GM23338 (cell line): ENCODE results near the gene SRGAP3. TPM values are rescaled to one million over a fixed set of nuclear protein-coding genes. Genes with fewer than 3 reads are reported as not detected.

Source experiments
- ATAC-seq: fragments of 200-7000 bp; cut with Tn5 transposase; 3 replicates; pipeline ENCODE4 v1.9.1; 2020
- DNase-seq: peaks from one replicate; pipeline ENCODE4 v3.0.0-alpha.2; 2015; ENCODE audit warnings: low spot score
- H2AFZ ChIP-seq: fragments of 200-600 bp; sonication (generic); 2 replicates; pipeline ENCODE4 v1.8.0; 2016; ENCODE audit warnings: antibody characterized with exemption, mild to moderate bottlenecking, moderate library complexity
- H3F3A ChIP-seq: fragments of 200-600 bp; sonication (generic); replicated peaks from 2 replicates; pipeline ENCODE4 v1.8.0; 2017; ENCODE audit warnings: antibody characterized with exemption, mixed run types, low read depth
- H3K27ac ChIP-seq: fragments of 200-600 bp; sonication (generic); 2 replicates; pipeline ENCODE4 v1.6.1; 2016; ENCODE audit warnings: low read depth
- H3K27me3 ChIP-seq: fragments of 200-600 bp; sonication (generic); 2 replicates; pipeline ENCODE4 v1.8.0; 2016; ENCODE audit warnings: mild to moderate bottlenecking, mixed run types, moderate library complexity; ENCODE audit not compliant: insufficient read depth
- H3K36me3 ChIP-seq: fragments of 200-600 bp; sonication (generic); 2 replicates; pipeline ENCODE4 v1.8.0; 2016; ENCODE audit warnings: mild to moderate bottlenecking; ENCODE audit not compliant: insufficient read depth
- H3K4me1 ChIP-seq: fragments of 200-600 bp; sonication (generic); 2 replicates; pipeline ENCODE4 v1.8.0; 2016; ENCODE audit warnings: mild to moderate bottlenecking, moderate library complexity; ENCODE audit not compliant: insufficient read depth
- H3K4me2 ChIP-seq: fragments of 200-600 bp; sonication (generic); 2 replicates; pipeline ENCODE4 v1.7.1; 2017; ENCODE audit warnings: mixed run types
- H3K4me3 ChIP-seq: fragments of 200-600 bp; sonication (generic); 2 replicates; pipeline ENCODE4 v1.6.1; 2016; ENCODE audit warnings: mixed run types
- H3K79me2 ChIP-seq: fragments of 200-600 bp; sonication (generic); replicated peaks from 2 replicates; pipeline ENCODE4 v1.8.0; 2017; ENCODE audit warnings: mild to moderate bottlenecking; ENCODE audit not compliant: insufficient read depth
- H3K9me2 ChIP-seq: fragments of 200-600 bp; sonication (generic); 2 replicates; pipeline ENCODE4 v1.8.0; 2017; ENCODE audit not compliant: insufficient read depth
- H4K20me1 ChIP-seq: fragments of 200-600 bp; sonication (generic); replicated peaks from 2 replicates; pipeline ENCODE4 v1.8.0; 2017; ENCODE audit warnings: mild to moderate bottlenecking; ENCODE audit not compliant: insufficient read depth
- H3K27ac Mint-ChIP-seq: 2 replicates; pipeline ENCODE4 v1.8.0; 2020; ENCODE audit warnings: inconsistent platforms, mild to moderate bottlenecking, moderate library complexity, mixed read lengths
- H3K27me3 Mint-ChIP-seq: 3 replicates; pipeline ENCODE4 v1.8.0; 2022; ENCODE audit warnings: low read depth, mild to moderate bottlenecking, moderate library complexity, mixed read lengths, inconsistent platforms; ENCODE audit not compliant: insufficient read depth, poor library complexity
- H3K36me3 Mint-ChIP-seq: 3 replicates; pipeline ENCODE4 v1.8.0; 2021; ENCODE audit warnings: low read depth, mild to moderate bottlenecking, inconsistent platforms, moderate library complexity, mixed read lengths
- H3K4me1 Mint-ChIP-seq: 3 replicates; pipeline ENCODE4 v1.8.0; 2020; ENCODE audit warnings: mild to moderate bottlenecking, inconsistent platforms, mixed read lengths
- H3K4me3 Mint-ChIP-seq: 3 replicates; pipeline ENCODE4 v1.8.0; 2021; ENCODE audit warnings: moderate library complexity, mild to moderate bottlenecking, inconsistent platforms, mixed read lengths
- H3K9me3 Mint-ChIP-seq: 3 replicates; pipeline ENCODE4 v1.8.0; 2020; ENCODE audit warnings: moderate library complexity, mild to moderate bottlenecking, inconsistent platforms, mixed read lengths
- CREB1 ChIP-seq: fragments of 250-450 bp; sonication (Bioruptor Pico); IDR thresholded peaks from 2 replicates; pipeline ENCODE4 v1.5.0; 2020; ENCODE audit warnings: low read depth, mild to moderate bottlenecking, moderate library complexity
- EZH2 ChIP-seq: fragments of 200-600 bp; sonication (generic); IDR thresholded peaks from one replicate; pipeline ENCODE4 v1.8.0; 2017; ENCODE audit warnings: antibody characterized with exemption, mild to moderate bottlenecking, low read depth; ENCODE audit not compliant: unreplicated experiment
- JUNB ChIP-seq: IDR thresholded peaks from one replicate; pipeline ENCODE4 v1.6.1; 2016; ENCODE audit warnings: antibody characterized with exemption; ENCODE audit not compliant: unreplicated experiment
- NANOG ChIP-seq: IDR thresholded peaks from 2 replicates; pipeline ENCODE4 v1.6.1; 2016; ENCODE audit warnings: antibody characterized with exemption, borderline replicate concordance
- ZNF114 ChIP-seq: fragments of 250-450 bp; sonication (Bioruptor Pico); IDR thresholded peaks from 2 replicates; pipeline ENCODE4 v1.5.0; 2020; ENCODE audit warnings: mild to moderate bottlenecking, moderate library complexity
- polyA plus RNA-seq: library from polyadenylated mRNA; unstranded; fragments of >200 nt; fragmentation: Nextera tagmentation; extraction: Ambion mirVana; gene quantifications from 2 replicates; pipeline ENCODE4 v1.2.1, GENCODE V29; 2016
- total RNA-seq: library from RNA; depleted of rRNA; stranded (reverse); fragments of >200 nt; shearing (Covaris generic); gene quantifications from 2 replicates; pipeline ENCODE4 v1.2.3, GENCODE V29; 2014
- TF ChIP-seq, protein P1 (sequence below): fragments of 250-450 bp; sonication (Bioruptor Pico); IDR thresholded peaks from 2 replicates; pipeline ENCODE4 v1.5.0; 2020; ENCODE audit warnings: mild to moderate bottlenecking, moderate library complexity
- TF ChIP-seq, protein P2 (sequence below): IDR thresholded peaks from 2 replicates; pipeline ENCODE4 v1.6.1; 2016; ENCODE audit warnings: antibody characterized with exemption

The SRGAP3 gene
- total and polyA plus RNA-seq, 2 experiments from 2014 or later = 6.4 to 9.4 TPM

DNA sequence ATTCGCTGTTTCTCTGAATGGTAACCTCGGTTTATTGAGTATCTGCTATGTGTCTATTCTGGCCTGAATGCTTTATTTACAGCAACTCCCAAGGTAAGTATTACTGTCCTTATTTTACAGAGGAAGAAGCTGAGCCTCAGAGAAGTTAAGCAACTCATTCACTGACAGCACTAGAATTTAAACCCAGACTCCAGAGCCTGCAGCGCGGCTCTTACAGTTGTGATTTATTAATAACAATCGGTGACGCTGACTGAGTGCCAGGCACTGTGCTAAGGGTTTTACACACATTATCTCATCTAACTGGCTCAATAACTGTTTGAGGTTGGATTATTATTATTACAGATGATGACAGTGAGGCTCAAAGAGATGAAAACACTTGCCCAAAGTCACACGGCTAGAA is 19.6 kb downstream of the SRGAP3 start (continued):
- TF ChIP-seq, protein P1, sequence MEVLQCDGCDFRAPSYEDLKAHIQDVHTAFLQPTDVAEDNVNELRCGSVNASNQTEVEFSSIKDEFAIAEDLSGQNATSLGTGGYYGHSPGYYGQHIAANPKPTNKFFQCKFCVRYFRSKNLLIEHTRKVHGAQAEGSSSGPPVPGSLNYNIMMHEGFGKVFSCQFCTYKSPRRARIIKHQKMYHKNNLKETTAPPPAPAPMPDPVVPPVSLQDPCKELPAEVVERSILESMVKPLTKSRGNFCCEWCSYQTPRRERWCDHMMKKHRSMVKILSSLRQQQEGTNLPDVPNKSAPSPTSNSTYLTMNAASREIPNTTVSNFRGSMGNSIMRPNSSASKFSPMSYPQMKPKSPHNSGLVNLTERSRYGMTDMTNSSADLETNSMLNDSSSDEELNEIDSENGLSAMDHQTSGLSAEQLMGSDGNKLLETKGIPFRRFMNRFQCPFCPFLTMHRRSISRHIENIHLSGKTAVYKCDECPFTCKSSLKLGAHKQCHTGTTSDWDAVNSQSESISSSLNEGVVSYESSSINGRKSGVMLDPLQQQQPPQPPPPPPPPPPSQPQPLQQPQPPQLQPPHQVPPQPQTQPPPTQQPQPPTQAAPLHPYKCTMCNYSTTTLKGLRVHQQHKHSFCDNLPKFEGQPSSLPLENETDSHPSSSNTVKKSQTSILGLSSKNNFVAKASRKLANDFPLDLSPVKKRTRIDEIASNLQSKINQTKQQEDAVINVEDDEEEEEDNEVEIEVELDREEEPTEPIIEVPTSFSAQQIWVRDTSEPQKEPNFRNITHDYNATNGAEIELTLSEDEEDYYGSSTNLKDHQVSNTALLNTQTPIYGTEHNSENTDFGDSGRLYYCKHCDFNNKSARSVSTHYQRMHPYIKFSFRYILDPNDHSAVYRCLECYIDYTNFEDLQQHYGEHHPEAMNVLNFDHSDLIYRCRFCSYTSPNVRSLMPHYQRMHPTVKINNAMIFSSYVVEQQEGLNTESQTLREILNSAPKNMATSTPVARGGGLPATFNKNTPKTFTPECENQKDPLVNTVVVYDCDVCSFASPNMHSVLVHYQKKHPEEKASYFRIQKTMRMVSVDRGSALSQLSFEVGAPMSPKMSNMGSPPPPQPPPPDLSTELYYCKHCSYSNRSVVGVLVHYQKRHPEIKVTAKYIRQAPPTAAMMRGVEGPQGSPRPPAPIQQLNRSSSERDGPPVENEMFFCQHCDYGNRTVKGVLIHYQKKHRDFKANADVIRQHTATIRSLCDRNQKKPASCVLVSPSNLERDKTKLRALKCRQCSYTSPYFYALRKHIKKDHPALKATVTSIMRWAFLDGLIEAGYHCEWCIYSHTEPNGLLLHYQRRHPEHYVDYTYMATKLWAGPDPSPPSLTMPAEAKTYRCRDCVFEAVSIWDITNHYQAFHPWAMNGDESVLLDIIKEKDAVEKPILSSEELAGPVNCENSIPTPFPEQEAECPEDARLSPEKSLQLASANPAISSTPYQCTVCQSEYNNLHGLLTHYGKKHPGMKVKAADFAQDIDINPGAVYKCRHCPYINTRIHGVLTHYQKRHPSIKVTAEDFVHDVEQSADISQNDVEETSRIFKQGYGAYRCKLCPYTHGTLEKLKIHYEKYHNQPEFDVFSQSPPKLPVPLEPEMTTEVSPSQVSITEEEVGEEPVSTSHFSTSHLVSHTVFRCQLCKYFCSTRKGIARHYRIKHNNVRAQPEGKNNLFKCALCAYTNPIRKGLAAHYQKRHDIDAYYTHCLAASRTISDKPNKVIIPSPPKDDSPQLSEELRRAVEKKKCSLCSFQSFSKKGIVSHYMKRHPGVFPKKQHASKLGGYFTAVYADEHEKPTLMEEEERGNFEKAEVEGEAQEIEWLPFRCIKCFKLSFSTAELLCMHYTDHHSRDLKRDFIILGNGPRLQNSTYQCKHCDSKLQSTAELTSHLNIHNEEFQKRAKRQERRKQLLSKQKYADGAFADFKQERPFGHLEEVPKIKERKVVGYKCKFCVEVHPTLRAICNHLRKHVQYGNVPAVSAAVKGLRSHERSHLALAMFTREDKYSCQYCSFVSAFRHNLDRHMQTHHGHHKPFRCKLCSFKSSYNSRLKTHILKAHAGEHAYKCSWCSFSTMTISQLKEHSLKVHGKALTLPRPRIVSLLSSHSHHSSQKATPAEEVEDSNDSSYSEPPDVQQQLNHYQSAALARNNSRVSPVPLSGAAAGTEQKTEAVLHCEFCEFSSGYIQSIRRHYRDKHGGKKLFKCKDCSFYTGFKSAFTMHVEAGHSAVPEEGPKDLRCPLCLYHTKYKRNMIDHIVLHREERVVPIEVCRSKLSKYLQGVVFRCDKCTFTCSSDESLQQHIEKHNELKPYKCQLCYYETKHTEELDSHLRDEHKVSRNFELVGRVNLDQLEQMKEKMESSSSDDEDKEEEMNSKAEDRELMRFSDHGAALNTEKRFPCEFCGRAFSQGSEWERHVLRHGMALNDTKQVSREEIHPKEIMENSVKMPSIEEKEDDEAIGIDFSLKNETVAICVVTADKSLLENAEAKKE = no peak
- TF ChIP-seq, protein P2, sequence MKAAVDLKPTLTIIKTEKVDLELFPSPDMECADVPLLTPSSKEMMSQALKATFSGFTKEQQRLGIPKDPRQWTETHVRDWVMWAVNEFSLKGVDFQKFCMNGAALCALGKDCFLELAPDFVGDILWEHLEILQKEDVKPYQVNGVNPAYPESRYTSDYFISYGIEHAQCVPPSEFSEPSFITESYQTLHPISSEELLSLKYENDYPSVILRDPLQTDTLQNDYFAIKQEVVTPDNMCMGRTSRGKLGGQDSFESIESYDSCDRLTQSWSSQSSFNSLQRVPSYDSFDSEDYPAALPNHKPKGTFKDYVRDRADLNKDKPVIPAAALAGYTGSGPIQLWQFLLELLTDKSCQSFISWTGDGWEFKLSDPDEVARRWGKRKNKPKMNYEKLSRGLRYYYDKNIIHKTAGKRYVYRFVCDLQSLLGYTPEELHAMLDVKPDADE = no peak
- TF ChIP-seq CREB1 (CRISPR knock-in tag) (no peak), EZH2 (no peak), JUNB (no peak), NANOG (no peak), ZNF114 (CRISPR knock-in tag) (no peak)

DNA sequence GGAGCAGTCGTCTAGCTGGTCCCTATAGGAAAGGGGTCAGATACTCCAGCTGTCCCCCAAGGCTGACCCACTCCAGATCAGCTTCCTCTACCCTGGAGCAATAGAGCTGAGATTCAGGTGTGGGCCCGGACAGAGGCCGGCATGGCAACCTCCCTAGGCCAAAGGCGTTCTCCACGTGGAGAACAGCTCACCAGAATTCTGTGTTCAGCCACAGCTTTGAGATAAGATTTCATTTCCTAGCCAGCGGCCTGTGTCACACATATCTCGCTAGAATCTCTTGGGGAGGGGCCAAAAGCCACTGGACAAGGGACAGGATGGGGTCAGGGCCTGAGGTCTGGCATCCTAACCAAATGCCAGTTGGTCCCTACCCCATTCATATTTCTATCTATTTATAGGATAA is 20.1 kb downstream of the SRGAP3 start:
- ATAC-seq (no peak), DNase-seq (no peak)
- TF ChIP-seq CREB1 (CRISPR knock-in tag) = no peak
- no peaks in the 10 kb centered on the region for H4K20me1 ChIP-seq
- no peaks in the 10 kb centered on the region for H3F3A ChIP-seq
- Mint-ChIP-seq H3K4me1 (peaks cover 72% of the 10 kb centered on the region), H3K36me3 (no peaks in the 10 kb centered on the region; the same call in 2 of the 3 replicates), H3K27me3 (peaks cover 3% of the 10 kb centered on the region), H3K9me3 (no peaks in the 10 kb centered on the region; the same call in 2 of the 3 replicates), H3K4me3 (no peak overlapping the region), H3K27ac (no peak overlapping the region)
- H3K9me2 ChIP-seq = peaks cover 4% of the 10 kb centered on the region; the same call in 1 of the 2 replicates
- H3K27me3 ChIP-seq = no peaks in the 10 kb centered on the region
- H3K79me2 ChIP-seq = 0 out of 2 replicates have a peak, but pooled peaks cover 4% of the 10 kb centered on the region
- H3K27ac ChIP-seq = no peak overlapping the region
- no peak overlapping the region for H2AFZ ChIP-seq
- no peaks in the 10 kb centered on the region for H3K36me3 ChIP-seq
- no peak overlapping the region for H3K4me3 ChIP-seq
- peaks cover 49% of the 10 kb centered on the region for H3K4me1 ChIP-seq
- H3K4me2 ChIP-seq = no peak overlapping the region
